BJ (cell line): ENCODE measurements around the gene ELFN1. TPM values are rescaled to one million over a fixed set of nuclear protein-coding genes. Genes with fewer than 3 reads are reported as not detected.

ENCODE experiments used
- CTCF ChIA-PET: fragments of 350-600 bp; formaldehyde crosslinking; extraction: SDS; loops from one replicate; lab custom pipeline; 2021; ENCODE audit warnings: antibody characterized with exemption, inconsistent platforms; lab: Yijun Ruan, JAX
- POLR2A ChIA-PET: fragments of 300-600 bp; sonication (Branson Sonifier 250); formaldehyde crosslinking; extraction: SDS; loops from one replicate; lab custom pipeline; 2021; ENCODE audit warnings: antibody characterized with exemption; lab: Charles Lee
- DNase-seq: peaks from one replicate; pipeline ENCODE4 v3.0.0-alpha.2; 2011; ENCODE audit warnings: low read depth
- H3K27me3 ChIP-seq: 2 replicates; pipeline ENCODE4 v1.6.0; 2011; ENCODE audit warnings: low read length; ENCODE audit not compliant: control insufficient read depth, insufficient read depth
- H3K36me3 ChIP-seq: 2 replicates; pipeline ENCODE4 v1.5.1; 2011; ENCODE audit warnings: low read length; ENCODE audit not compliant: control insufficient read depth, insufficient read depth
- H3K4me3 ChIP-seq: 2 replicates; pipeline ENCODE4 v1.5.1; 2011; ENCODE audit warnings: low read depth, mild to moderate bottlenecking, control low read depth, low read length
- polyA plus RNA-seq: library from polyadenylated mRNA; depleted of rRNA; stranded (reverse); fragments of >200 nt; gene quantifications from 2 replicates; pipeline ENCODE4 v1.2.3, GENCODE V29; 2011
- TF ChIP-seq, protein P1 (sequence below): IDR thresholded peaks from 2 replicates; pipeline ENCODE4 v1.5.1; 2011; ENCODE audit warnings: low read depth, mild to moderate bottlenecking, control low read depth, inconsistent platforms, low read length, moderate library complexity; ENCODE audit not compliant: insufficient read depth

ELFN1 gene
- polyA plus RNA-seq, 1 experiment, result 1.7 TPM

DNA sequence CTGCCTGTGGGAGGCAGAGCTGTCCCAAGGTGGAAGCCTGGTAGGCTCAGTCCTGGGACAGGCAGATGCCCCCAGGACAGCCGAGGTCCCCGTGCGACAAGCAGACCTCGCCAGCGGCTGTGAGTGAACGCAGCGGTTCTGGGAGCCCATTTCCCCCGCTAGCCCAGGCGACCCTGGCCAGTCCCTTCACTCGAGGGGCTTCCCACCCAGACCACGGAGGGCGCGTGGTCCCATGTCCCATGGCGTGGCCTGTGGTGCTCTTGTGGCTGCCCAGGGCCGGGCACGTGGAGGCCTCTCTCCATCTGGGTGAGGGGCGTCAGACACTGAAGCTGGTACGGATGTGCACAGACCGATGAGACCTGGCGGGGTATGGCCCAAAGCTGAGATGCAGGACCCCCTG lies 67.9 kb downstream of the ELFN1 start:
- TF ChIP-seq, protein P1, sequence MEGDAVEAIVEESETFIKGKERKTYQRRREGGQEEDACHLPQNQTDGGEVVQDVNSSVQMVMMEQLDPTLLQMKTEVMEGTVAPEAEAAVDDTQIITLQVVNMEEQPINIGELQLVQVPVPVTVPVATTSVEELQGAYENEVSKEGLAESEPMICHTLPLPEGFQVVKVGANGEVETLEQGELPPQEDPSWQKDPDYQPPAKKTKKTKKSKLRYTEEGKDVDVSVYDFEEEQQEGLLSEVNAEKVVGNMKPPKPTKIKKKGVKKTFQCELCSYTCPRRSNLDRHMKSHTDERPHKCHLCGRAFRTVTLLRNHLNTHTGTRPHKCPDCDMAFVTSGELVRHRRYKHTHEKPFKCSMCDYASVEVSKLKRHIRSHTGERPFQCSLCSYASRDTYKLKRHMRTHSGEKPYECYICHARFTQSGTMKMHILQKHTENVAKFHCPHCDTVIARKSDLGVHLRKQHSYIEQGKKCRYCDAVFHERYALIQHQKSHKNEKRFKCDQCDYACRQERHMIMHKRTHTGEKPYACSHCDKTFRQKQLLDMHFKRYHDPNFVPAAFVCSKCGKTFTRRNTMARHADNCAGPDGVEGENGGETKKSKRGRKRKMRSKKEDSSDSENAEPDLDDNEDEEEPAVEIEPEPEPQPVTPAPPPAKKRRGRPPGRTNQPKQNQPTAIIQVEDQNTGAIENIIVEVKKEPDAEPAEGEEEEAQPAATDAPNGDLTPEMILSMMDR, result no peak
- DNase-seq, result no peak
- no peaks in the 10 kb centered on the region for H3K36me3 ChIP-seq
- no peaks in the 10 kb centered on the region; the same call in 1 of the 2 replicates for H3K27me3 ChIP-seq
- ChIA-PET POLR2A (no interaction called here), CTCF (no interaction called here)
- H3K4me3 ChIP-seq, result no peak overlapping the region

DNA sequence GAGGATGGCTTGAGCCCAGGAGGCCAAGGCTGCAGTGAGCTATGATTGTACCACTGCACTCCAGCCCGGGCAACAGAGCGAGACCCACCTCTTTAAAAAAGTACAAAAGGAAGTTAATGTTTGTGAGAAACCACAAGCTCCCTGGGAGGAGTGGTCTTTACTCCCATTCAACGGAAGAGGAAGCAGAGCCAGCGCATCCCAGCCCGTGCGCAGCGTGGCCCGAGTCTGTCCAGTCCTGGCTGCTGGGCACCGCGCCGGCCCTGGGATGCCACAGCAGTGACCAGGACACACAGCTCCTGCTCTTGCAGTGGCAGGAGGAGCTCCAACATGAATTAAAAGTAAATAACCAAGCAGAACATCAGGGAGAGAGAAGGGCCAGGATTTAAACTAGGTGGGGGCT lies 68.4 kb downstream of the ELFN1 start:
- no peaks in the 10 kb centered on the region for H3K27me3 ChIP-seq
- TF ChIP-seq, protein P1, result no peak
- no peak overlapping the region for H3K4me3 ChIP-seq
- CTCF ChIA-PET, result no interaction called here
- H3K36me3 ChIP-seq, result no peaks in the 10 kb centered on the region
- POLR2A ChIA-PET, result no interaction called here
- no peak for DNase-seq

DNA sequence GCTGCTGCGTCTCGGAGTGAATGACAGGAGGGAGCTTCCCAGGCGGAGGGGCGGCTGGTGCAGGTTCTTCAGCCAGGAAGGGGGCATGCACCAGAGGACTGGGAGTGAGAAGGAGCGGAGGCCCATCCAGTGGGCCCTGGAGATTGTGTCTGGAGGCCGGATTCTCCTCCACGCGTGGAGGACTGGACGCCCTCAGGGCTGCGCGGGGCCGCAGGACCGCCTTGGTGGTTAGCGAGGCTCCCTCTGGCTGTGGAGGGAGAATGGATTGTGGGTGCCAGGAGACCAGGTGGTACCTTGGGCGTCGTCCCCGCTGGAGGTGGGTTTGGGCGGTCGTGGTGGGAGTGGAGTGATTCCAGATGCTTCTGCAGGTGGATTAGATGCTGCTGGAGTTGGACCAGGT lies 68.9 kb downstream of the ELFN1 start:
- Histone ChIP-seq H3K4me3 (no peak overlapping the region), H3K36me3 (no peaks in the 10 kb centered on the region), H3K27me3 (no peaks in the 10 kb centered on the region)
- ChIA-PET POLR2A (no interaction called here), CTCF (no interaction called here)
- DNase-seq, result no peak
- TF ChIP-seq, protein P1, result no peak

DNA sequence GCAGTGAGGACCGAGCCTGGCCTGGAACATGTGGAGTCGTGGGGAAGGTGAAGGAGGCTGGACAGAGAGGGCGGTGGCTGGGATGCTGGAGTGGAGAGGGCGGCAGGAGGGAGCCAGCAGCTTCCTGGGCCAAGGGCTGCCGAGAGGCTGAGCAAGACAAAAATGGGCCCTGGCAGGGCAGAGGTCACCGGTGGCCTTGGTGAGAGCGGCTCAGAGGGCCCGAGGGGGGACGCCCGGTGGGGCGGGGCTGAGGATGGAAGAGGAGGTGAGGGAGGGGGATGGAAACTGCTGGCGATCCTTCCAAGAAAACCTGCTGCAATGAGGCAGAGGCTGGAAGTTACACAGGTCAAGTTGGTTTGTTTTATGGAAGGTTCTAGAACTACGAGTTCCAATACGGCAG lies 69.5 kb downstream of the ELFN1 start:
- ChIA-PET CTCF (no interaction called here), POLR2A (no interaction called here)
- no peaks in the 10 kb centered on the region for H3K36me3 ChIP-seq
- no peak for DNase-seq
- TF ChIP-seq, protein P1, result no peak
- no peaks in the 10 kb centered on the region for H3K27me3 ChIP-seq
- H3K4me3 ChIP-seq, result no peak overlapping the region

DNA sequence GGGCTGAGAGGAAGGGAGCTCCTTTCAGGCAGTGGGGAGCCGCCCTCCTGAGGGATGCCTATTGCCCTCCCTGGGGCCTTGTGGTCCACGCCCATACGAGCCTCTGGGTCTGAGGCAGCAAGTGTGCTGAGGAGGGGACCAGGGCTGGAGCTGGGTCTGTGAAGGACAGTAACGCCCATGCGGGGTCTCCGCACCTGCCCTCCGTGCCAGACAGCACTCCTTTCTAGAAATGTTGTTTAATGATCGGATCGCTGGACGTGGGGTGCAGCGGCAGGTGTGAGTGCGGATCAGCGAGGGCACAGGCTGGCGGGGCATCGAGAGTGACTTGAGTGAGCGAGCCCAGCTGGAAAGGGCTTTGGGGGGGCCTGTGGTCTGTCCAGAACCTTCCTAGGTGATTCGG lies 70.1 kb downstream of the ELFN1 start:
- no peak for DNase-seq
- H3K4me3 ChIP-seq, result no peak overlapping the region
- ChIA-PET CTCF (no interaction called here), POLR2A (no interaction called here)
- H3K27me3 ChIP-seq, result no peaks in the 10 kb centered on the region
- no peaks in the 10 kb centered on the region for H3K36me3 ChIP-seq
- TF ChIP-seq, protein P1, result no peak
